Upper lobe of left lung (tissue), 4 donors: Measurements from ENCODE around the gene NUP107.

ENCODE experiments used
- CTCF ChIP-seq, 6 experiments: fragments of 450-650 bp in 4 of 6; fragments of 200-600 bp in 2 of 6; sonication (generic) in 2 of 6; IDR thresholded peaks; one replicate each; pipeline ENCODE4 v1.5.1; 2016 to 2019; ENCODE audit warnings: antibody characterized with exemption in 6 of 6
- EP300 ChIP-seq, 4 donors: sonication (generic); formaldehyde crosslinking; IDR thresholded peaks; one replicate each; pipeline ENCODE4 v1.5.1; 2017; ENCODE audit warnings: antibody characterized with exemption in 4 of 4, control low read depth in 2 of 4
- POLR2AphosphoS5 ChIP-seq, 2 donors: sonication (generic); formaldehyde crosslinking; IDR thresholded peaks; one replicate each; pipeline ENCODE4 v1.5.1; 2017; ENCODE audit warnings: antibody characterized with exemption in 2 of 2

- TF ChIP-seq EP300 (IDR thresholded peaks at IDR 0.05) (no peak), CTCF (IDR thresholded peaks at IDR 0.05) (no peak), POLR2AphosphoS5 (IDR thresholded peaks at IDR 0.05) (no peak)
Observed at GRCh38 chr12:68749443-68749842, 62.7 kb downstream of the NUP107 start.
